Skeletal muscle cell (primary cell): ENCODE measurements around the gene SYNPO2L.

Experiments
- DNase-seq: peaks from one replicate; pipeline ENCODE4 v3.0.0-alpha.2; 2010; ENCODE audit warnings: low read depth
- H3K4me3 ChIP-seq: 2 replicates; pipeline ENCODE4 v1.5.1; 2011; ENCODE audit warnings: low read depth, mild to moderate bottlenecking, control low read depth, low read length, moderate library complexity

The SYNPO2L gene

GRCh38 chr10:73649876-73650536 is 5.8 kb downstream of the SYNPO2L start:
- peak overlapping the region; percentile 13 for H3K4me3 ChIP-seq
- no peak for DNase-seq

GRCh38 chr10:73648975-73649829 is 6.6 kb downstream of the SYNPO2L start:
- no peak for DNase-seq
- peak overlapping the region; percentile 13 for H3K4me3 ChIP-seq

GRCh38 chr10:73647875-73648651 is 7.8 kb downstream of the SYNPO2L start:
- H3K4me3 ChIP-seq = peak overlapping the region; percentile 48
- DNase-seq = no peak

GRCh38 chr10:73647211-73647874 is 8.5 kb downstream of the SYNPO2L start:
- no peak for DNase-seq
- H3K4me3 ChIP-seq = peak overlapping the region; percentile 48

- no peak for DNase-seq
- H3K4me3 ChIP-seq = no peak overlapping the region
Observed at GRCh38 chr10:73646598-73647041, 9.2 kb downstream of the SYNPO2L start.

- H3K4me3 ChIP-seq = no peak overlapping the region
- DNase-seq = no peak
Observed at GRCh38 chr10:73645251-73645650, 10.6 kb downstream of the SYNPO2L start.

- no peak overlapping the region for H3K4me3 ChIP-seq
- no peak for DNase-seq
Observed at GRCh38 chr10:73644767-73645166, 11.1 kb downstream of the SYNPO2L start.

- DNase-seq = no peak
- no peak overlapping the region for H3K4me3 ChIP-seq
Observed at GRCh38 chr10:73644015-73644743, 11.7 kb downstream of the SYNPO2L start.

GRCh38 chr10:73643362-73643761 is 12.5 kb downstream of the SYNPO2L start:
- H3K4me3 ChIP-seq = no peak overlapping the region
- no peak for DNase-seq

- no peak for DNase-seq
- H3K4me3 ChIP-seq = no peak within 1 kb of the TSS
Observed at GRCh38 chr10:73641328-73642060, 14.3 kb downstream of the SYNPO2L start, which contains the start of gene MYOZ1. Gene MYOZ1 (minus strand): TSS chr10:73641474. CDS start chr10:73640017, 1,457 bp downstream.

GRCh38 chr10:73639286-73639685 is 16.5 kb downstream of the SYNPO2L start:
- no peak overlapping the region for H3K4me3 ChIP-seq

GRCh38 chr10:73635781-73636180 is 20.0 kb downstream of the SYNPO2L start:
- DNase-seq = no peak
- H3K4me3 ChIP-seq = no peak overlapping the region

More at GRCh38 chr10:73639286-73639685, 16.5 kb downstream of the SYNPO2L start:
- DNase-seq = no peak

GRCh38 chr10:73634421-73634820 is 21.4 kb downstream of the SYNPO2L start:
- no peak for DNase-seq
- H3K4me3 ChIP-seq = no peak overlapping the region

GRCh38 chr10:73629165-73629564 is 26.7 kb downstream of the SYNPO2L start:
- H3K4me3 ChIP-seq = no peak overlapping the region
- DNase-seq = no peak

- DNase-seq = no peak
- H3K4me3 ChIP-seq = no peak overlapping the region
Observed at GRCh38 chr10:73628405-73628804, 27.4 kb downstream of the SYNPO2L start.

GRCh38 chr10:73627300-73627699 is 28.5 kb downstream of the SYNPO2L start:
- H3K4me3 ChIP-seq = no peak overlapping the region
- no peak for DNase-seq

- peak overlapping the region; percentile 89 for H3K4me3 ChIP-seq
- DNase-seq = peak; percentile 92
Observed at GRCh38 chr10:73625884-73626752, 29.7 kb downstream of the SYNPO2L start.
